Right lobe of liver (tissue), 4 donors: ENCODE measurements around the gene VNN1.

Source experiments
- CTCF ChIP-seq, 4 donors: fragments of 200-600 bp in 3 of 4; fragments of 450-650 bp in 1 of 4; IDR thresholded peaks; one replicate each; pipeline versions ENCODE4 v1.5.1 to v1.8.0; 2016 to 2022; ENCODE audit warnings: antibody characterized with exemption in 4 of 4, mild to moderate bottlenecking in 2 of 4
- POLR2A ChIP-seq: fragments of 450-650 bp; IDR thresholded peaks from one replicate; pipeline ENCODE4 v1.6.1; 2017; ENCODE audit warnings: antibody characterized with exemption, mild to moderate bottlenecking
- donor health status: DM: no; HTN: no; CAD: no.
- donor health status: DM: no; HTN: no; CAD: no.
- donor health status: DM: no; HTN: yes; CAD: no.

- no peak for TF ChIP-seq CTCF (IDR thresholded peaks at IDR 0.05)
- TF ChIP-seq POLR2A, result no peak
Observed at GRCh38 chr6:132633362-132633761, 80.5 kb downstream of the VNN1 start.
